NCI-H69 (cell line): ENCODE results near the gene ACTL10.

Experiments used
- DNase-seq: peaks from one replicate; lab custom pipeline; 2025; lab: John Stamatoyannopoulos, UW

Gene ACTL10

DNA sequence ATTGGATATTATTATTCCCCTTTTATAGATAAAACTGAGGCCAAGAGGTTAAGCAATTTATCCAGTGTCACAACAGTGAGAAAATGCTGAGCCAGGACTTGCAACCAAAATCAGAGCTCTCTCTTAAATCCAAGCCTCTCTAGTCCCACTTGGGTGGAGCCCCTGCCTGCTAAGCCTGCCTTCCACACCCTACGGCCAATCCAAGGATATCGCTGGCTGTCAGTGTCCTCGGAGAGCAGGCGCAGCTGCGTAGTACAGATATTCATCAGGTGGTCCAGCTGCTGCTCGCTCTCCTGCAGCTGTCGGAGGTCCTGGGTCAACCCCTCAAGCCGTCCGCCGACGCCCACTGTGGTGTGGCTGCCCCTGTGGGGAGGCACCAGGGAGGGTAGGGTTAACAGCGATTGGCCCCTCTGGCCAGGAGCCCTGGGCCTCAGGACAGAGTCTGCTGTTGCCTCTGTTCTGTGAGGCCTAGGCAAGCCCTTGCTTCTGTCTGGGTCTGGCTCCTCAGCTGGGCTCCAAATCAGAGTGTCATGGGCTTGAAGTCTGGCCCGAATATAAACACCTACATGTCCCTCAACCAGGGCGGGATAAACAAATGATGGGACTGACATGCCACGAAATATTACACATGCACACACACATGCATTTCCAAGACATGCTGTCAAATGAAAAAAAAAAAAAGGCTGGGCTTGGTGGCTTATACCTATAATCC, 11.4 kb downstream of the ACTL10 start:
- DNase-seq: no peak

- DNase-seq: no peak
These were observed 13.2 kb downstream of the ACTL10 start for GRCh38 chr20:33679758-33680485.

DNA sequence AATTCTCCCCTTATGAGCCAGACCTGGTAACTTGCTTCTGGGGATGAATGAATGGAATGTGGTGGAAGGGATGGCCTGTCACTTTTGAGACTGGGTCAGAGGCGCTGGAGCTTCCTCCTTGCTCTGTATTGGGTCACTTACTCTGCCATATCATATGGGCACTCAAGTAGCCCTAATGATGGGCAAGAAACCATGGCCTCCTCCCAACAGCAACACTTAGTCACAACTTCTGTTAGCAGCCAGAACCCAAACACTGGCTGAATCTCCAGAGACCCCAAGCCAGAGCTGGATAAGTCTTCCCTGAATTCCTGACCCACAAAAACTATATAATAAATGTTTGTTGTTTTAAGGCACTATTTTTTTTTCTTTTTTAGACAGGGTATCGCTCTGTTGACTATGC, 13.9 kb downstream of the ACTL10 start:
- no peak for DNase-seq

DNA sequence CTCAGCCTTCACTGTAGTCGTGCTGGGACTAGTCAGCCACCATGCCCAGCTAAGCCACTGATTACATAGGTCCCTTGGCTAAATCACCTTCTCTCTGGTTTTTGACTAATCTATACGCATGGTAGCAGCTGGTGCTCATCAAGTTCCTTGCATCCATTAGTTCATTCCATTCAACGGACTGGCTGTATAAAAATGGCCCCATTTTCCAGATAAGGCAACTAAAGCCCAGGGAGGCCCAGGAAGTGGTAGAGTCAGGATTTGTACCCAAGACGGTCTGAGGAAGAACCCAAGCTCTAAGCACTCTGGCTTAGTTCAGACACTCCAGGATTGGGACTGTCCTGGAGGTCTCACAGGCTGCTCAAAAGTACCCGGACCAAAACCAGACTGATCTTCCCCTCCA, 14.5 kb downstream of the ACTL10 start:
- DNase-seq: no peak

- DNase-seq: peak; percentile 61
These were observed 15.1 kb downstream of the ACTL10 start for GRCh38 chr20:33681728-33682353.

- peak; percentile 96 for DNase-seq
These were observed 18.0 kb downstream of the ACTL10 start for GRCh38 chr20:33684533-33685327.

DNA sequence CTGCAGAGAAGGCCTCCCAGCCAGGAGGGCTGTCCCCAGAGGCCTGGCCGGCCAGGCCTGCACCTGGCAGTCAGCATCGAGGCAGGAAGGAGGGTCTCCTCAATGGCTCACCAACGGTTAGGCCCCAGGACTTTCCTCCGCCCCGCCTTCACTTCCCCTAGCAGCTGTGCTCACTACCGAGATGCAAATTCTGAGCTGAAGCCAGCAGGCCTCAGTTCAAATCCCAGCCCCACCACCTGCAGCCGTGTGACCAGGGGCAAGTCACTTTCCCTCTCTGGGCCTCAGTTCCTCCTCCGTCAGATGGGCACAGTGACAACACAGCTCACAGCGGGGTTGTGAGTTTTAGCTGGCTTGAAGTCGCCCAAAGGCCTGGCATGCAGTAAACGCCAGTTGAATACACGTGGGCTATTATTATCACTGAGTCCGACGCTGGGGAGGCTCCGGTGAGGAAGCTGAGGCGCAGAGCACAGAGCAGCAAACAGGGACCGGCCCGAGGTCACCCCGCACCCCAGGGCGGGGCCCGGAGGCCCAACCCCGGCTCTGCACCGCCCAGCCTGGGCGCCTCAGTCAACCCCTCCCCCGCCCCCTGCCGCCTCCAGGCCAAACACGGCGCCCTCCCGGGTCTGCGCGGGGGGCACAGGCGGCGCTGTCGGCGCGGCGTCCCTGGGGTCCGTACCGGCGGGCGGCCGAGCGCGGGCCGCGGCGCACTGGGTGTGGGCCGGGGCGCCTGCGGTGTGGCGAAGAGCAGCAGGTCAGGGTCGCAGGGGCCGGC, 18.8 kb downstream of the ACTL10 start:
- DNase-seq: peak; percentile 96

GRCh38 chr20:33686100-33686983, 19.6 kb downstream of the ACTL10 start, which contains the start of gene E2F1:
Gene E2F1 (minus strand): TSS chr20:33686385. CDS start chr20:33686264, 121 bp downstream.
- DNase-seq: peak; percentile 99

- no peak for DNase-seq
These were observed 20.2 kb downstream of the ACTL10 start for GRCh38 chr20:33686984-33687366.

GRCh38 chr20:33687370-33687915, 20.7 kb downstream of the ACTL10 start:
- no peak for DNase-seq

GRCh38 chr20:33687993-33688937, 21.5 kb downstream of the ACTL10 start:
- DNase-seq: no peak

- no peak for DNase-seq
These were observed 22.2 kb downstream of the ACTL10 start for GRCh38 chr20:33688938-33689424.

- DNase-seq: no peak
These were observed 22.8 kb downstream of the ACTL10 start for GRCh38 chr20:33689493-33689892.

DNA sequence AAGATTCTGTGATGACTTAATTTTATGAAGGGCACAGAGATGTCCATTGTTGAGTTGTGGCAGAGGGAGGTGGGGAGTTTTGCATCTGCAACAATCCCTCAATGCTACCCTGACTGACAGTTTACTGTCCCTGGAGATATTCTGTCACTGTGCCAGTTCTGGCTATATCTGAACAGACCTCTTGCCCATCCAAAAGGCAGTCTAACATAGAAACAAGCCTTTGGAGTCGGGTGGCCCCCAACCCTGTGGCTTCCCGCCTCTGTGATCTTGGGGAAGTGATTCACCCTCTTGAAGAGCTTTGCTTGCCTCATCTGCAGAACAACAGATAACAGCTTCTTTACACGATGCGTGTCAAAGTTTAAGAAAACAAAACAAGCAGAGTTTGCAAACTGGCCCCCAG, 23.2 kb downstream of the ACTL10 start:
- no peak for DNase-seq

DNA sequence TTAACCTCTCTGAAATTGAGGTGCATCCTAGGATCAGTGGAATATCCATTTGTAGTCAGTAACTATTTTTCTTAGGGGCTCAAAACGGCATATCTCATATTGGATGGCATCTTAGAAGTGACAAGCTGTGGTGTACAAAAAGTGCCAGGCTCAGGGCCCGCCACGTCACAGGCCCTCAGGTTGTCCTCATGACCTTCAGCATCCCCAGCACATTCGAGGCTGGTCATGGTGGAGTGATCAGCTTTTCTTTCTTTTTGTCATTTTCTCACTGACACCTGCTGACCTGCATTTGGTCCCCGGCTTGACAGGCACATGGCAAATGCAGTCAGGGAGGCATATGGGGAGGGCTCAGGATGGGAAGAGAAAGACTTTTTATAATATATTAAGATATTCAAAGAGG, 26.5 kb downstream of the ACTL10 start:
- DNase-seq: peak; percentile 68

DNA sequence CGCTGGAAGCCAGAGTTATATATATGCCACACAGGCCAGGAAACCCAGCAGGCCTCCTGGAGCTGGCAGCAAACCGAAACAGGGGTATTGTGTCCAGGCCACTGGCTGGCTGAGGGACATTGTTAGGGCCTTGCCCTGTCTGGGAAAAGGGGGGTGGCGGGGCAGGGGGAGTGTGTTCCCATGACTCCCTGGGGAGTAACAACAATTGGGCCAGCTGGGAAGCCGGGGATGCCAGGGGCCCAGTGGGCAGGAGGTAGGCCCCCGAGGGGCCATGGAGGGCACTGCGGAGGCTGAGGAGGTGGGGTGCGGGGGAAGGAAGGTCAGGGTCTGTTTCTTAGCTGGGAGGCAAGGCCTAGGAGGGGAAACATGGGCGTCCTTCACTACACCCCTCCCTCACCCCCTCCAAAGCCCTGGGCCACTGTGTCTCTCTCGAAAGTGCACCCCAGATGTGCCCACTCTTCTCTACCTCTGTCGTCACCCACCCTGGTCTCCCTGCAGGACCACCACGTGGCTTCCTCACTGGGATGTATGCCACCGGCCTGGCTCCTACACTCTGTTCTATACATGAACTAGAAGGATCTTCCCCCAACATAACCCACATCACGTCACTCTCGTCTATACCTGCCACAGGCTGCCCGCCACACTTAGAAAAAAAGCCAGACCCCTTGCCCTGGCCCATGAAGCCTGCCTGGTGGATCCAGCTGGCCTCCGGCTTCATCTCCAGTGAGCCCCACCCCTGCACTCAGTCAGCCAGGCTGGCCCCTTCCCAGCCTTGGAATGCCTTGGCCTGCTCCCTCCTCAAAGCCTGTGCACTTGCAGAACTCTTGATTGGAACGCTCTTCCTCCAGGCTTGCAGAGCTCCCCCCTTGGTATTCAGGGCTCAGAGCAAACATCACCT, 27.2 kb downstream of the ACTL10 start:
- peak; percentile 80 for DNase-seq

DNA sequence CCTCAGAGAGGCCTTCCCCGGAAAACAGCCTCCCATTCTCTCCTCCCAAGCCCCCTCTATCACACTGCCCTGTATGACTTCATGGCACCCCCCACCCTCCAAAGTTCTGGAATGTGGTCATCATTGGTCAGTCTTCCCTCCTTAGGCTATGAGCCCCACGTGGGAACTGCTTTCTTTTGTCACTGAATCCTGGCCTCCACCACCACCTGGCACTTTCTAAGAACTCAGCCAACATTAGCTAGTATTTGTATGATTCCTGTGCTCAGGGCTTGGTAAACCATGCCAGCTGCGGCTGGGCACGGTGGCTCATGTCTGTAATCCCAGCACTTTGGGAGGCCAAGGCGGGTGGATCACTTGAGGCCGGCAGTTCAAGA, 27.9 kb downstream of the ACTL10 start:
- no peak for DNase-seq

- no peak for DNase-seq
These were observed 29.7 kb downstream of the ACTL10 start for GRCh38 chr20:33696448-33696847.
